ENCODE measurements around the gene IFIT5.
A peak's percentile ranks its signal among the peaks of the same experiment; 100 is the strongest.
"Not testable (repeated sequence)": the region's sequence is repeated elsewhere in the genome, so short reads cannot be mapped to it uniquely, and the experiment has no call there.

Gene IFIT5

GRCh38 chr10:89414146-89414878, at the start of gene IFIT5:
Gene IFIT5, plus strand, starts transcription at chr10:89414568. Its CDS starts 231 bp downstream, at chr10:89414799.
- DNase-seq = peak; percentile 88

- DNase-seq = no peak
These were observed 46.8 kb upstream of the IFIT5 start for GRCh38 chr10:89367529-89367928.

GRCh38 chr10:89368129-89368528, 46.2 kb upstream of the IFIT5 start:
- no peak for DNase-seq

- DNase-seq = peak; percentile 74
These were observed 44.9 kb upstream of the IFIT5 start for GRCh38 chr10:89369156-89370105.

GRCh38 chr10:89371079-89371478, 43.3 kb upstream of the IFIT5 start:
- DNase-seq = no peak

GRCh38 chr10:89371987-89372386, 42.4 kb upstream of the IFIT5 start:
- DNase-seq = no peak

GRCh38 chr10:89373916-89374711, 40.3 kb upstream of the IFIT5 start:
- peak; percentile 79 for DNase-seq

- DNase-seq = no peak
These were observed 39.6 kb upstream of the IFIT5 start for GRCh38 chr10:89374713-89375141.

GRCh38 chr10:89377705-89378637, 36.4 kb upstream of the IFIT5 start, which contains the start of gene IFIT1B:
Gene IFIT1B, plus strand, starts transcription at chr10:89378056. Its CDS starts 80 bp downstream, at chr10:89378136.
- no peak for DNase-seq

GRCh38 chr10:89379103-89379502, 35.3 kb upstream of the IFIT5 start:
- DNase-seq = no peak

- no peak for DNase-seq
These were observed 31.6 kb upstream of the IFIT5 start for GRCh38 chr10:89382757-89383156.

GRCh38 chr10:89384474-89385340, 29.7 kb upstream of the IFIT5 start:
- DNase-seq = no peak

- DNase-seq = no peak
These were observed 25.6 kb upstream of the IFIT5 start for GRCh38 chr10:89388806-89389205.

GRCh38 chr10:89389254-89389653, 25.1 kb upstream of the IFIT5 start:
- no peak for DNase-seq

- no peak for DNase-seq
These were observed 23.7 kb upstream of the IFIT5 start for GRCh38 chr10:89390476-89391225.

GRCh38 chr10:89391226-89391576, 23.2 kb upstream of the IFIT5 start:
- DNase-seq = not testable (repeated sequence)

- peak; percentile 73 for DNase-seq
These were observed 22.2 kb upstream of the IFIT5 start, which contains the start of gene IFIT1 for GRCh38 chr10:89391907-89392756. Gene IFIT1, plus strand, starts transcription at chr10:89392623. Its CDS starts 90 bp downstream, at chr10:89392713.

GRCh38 chr10:89392974-89393373, 21.4 kb upstream of the IFIT5 start:
- DNase-seq = no peak

- DNase-seq = no peak
These were observed 20.5 kb upstream of the IFIT5 start for GRCh38 chr10:89393898-89394297.

All from left hindlimb (tissue), 1 donor.